Transverse colon (tissue), 4 donors: ENCODE results near the gene GARNL3.
A peak's percentile ranks its signal among the peaks of the same experiment; 100 is the strongest.

Experiments
- CTCF ChIP-seq, 5 experiments: fragments of 200-600 bp in 3 of 5; fragments of 450-650 bp in 2 of 5; sonication (generic) in 3 of 5; IDR thresholded peaks; 1 replicate in 2 of 5; 2 replicates in 3 of 5; pipeline ENCODE4 v1.5.1; 2016 to 2017; ENCODE audit warnings: antibody characterized with exemption in 5 of 5, inconsistent platforms in 3 of 5, mild to moderate bottlenecking in 2 of 5, moderate library complexity in 1 of 5
- EP300 ChIP-seq: sonication (generic); formaldehyde crosslinking; IDR thresholded peaks from one replicate; pipeline ENCODE4 v1.6.1; 2017; ENCODE audit warnings: antibody characterized with exemption, low read depth
- POLR2A ChIP-seq: fragments of 450-650 bp; IDR thresholded peaks from one replicate; pipeline ENCODE4 v1.6.1; 2016; ENCODE audit warnings: antibody characterized with exemption, mild to moderate bottlenecking, moderate library complexity
- POLR2AphosphoS5 ChIP-seq, 3 donors: sonication (generic); formaldehyde crosslinking; IDR thresholded peaks; one replicate each; pipeline ENCODE4 v1.6.1; 2016; ENCODE audit warnings: antibody characterized with exemption in 3 of 3

GRCh38 chr9:127224883-127225739, 39.5 kb upstream of the GARNL3 start:
- peak in 1 of 5 experiments; percentile 4 for TF ChIP-seq CTCF (IDR thresholded peaks at IDR 0.05)
- TF ChIP-seq POLR2AphosphoS5 (IDR thresholded peaks at IDR 0.05), result no peak
- TF ChIP-seq POLR2A, result no peak
- TF ChIP-seq EP300, result no peak
